Tibial nerve (tissue), 3 donors: ENCODE data around the gene IGFBP3.

ENCODE experiments used
- POLR2A ChIP-seq, 2 donors: fragments of 450-650 bp; IDR thresholded peaks; one replicate each; pipeline ENCODE4 v1.6.1; 2017; ENCODE audit warnings: antibody characterized with exemption in 2 of 2, mild to moderate bottlenecking in 2 of 2, moderate library complexity in 2 of 2
- TF ChIP-seq, protein P1 (sequence below), 5 experiments: fragments of 200-600 bp in 3 of 5; fragments of 450-650 bp in 2 of 5; sonication (generic) in 3 of 5; IDR thresholded peaks; one replicate each; pipeline ENCODE4 v1.5.1; 2016 to 2019; ENCODE audit warnings: antibody characterized with exemption in 5 of 5, mild to moderate bottlenecking in 3 of 5, moderate library complexity in 2 of 5

DNA sequence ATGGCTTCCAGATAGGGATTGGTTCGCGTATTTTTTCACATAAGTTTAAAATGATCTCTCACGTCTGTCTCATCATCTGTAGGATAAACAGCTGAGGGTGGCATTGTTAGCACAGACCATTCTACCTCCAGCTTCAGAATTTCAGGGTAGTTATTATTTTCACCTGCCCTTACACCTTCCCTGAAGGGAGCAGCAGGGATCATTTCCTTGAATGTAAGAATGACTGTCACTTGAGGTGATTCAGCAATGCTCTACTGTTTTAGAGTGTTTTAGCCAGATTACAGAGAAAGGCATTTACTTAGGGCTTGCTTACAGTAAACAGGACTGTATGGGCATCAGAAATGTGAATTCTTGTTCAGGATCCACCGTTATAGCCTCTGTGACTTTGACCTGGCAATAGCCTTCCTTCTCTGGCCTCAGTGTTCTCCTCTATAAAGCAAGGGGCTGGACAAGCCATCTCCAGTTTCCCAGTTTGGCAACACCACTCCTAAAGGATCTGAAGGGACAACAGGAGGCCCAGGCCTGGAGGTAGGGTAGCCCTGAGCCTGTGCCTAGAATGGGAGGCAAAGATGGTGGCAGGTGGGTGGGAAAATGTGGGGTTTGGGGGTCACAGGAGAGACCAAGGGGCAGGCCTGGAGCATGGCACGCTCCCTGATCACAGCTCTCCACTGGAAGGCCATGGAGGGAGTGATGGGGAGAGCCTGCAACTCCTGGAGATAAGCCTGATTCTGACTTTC, 34.0 kb downstream of the IGFBP3 start:
- TF ChIP-seq, protein P1, sequence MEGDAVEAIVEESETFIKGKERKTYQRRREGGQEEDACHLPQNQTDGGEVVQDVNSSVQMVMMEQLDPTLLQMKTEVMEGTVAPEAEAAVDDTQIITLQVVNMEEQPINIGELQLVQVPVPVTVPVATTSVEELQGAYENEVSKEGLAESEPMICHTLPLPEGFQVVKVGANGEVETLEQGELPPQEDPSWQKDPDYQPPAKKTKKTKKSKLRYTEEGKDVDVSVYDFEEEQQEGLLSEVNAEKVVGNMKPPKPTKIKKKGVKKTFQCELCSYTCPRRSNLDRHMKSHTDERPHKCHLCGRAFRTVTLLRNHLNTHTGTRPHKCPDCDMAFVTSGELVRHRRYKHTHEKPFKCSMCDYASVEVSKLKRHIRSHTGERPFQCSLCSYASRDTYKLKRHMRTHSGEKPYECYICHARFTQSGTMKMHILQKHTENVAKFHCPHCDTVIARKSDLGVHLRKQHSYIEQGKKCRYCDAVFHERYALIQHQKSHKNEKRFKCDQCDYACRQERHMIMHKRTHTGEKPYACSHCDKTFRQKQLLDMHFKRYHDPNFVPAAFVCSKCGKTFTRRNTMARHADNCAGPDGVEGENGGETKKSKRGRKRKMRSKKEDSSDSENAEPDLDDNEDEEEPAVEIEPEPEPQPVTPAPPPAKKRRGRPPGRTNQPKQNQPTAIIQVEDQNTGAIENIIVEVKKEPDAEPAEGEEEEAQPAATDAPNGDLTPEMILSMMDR (IDR thresholded peaks at IDR 0.05): no peak
- no peak for TF ChIP-seq POLR2A (IDR thresholded peaks at IDR 0.05)
